Measurements from ENCODE around the gene ATOSA. TPM values are rescaled to one million over a fixed set of nuclear protein-coding genes. Genes with fewer than 3 reads are reported as not detected.

Gene ATOSA
- total RNA-seq, 1 donor from 2014 or later: 63.3 TPM

DNA sequence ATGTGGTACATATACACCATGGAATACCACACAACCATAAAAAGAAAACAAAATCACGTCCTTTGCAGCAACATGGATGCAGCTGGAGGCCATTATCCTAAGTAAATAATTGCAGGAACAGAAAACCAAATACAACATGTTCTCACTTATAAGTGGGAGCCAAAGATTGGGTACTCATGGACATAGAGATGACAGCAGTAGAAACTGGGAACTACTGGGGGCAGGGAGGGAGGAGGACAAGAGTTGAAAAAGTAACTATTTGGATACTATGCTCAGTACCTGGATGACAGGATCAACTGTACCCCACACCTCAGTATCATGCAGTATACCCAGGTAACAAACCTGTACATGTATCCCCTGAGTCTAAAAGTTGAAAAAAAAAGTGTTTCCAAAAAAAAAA lies 23.2 kb upstream of the ATOSA start:
- Histone ChIP-seq H3K36me3 (no peaks in the 10 kb centered on the region), H3K27me3 (no peaks in the 10 kb centered on the region), H3K27ac (no peak overlapping the region), H3K4me1 (no peaks in the 10 kb centered on the region), H3K9me3 (no peaks in the 10 kb centered on the region), H3K4me3 (no peak overlapping the region)
- intact Hi-C loops (cut with DNase I): no loop called here
- TF ChIP-seq, protein P1, sequence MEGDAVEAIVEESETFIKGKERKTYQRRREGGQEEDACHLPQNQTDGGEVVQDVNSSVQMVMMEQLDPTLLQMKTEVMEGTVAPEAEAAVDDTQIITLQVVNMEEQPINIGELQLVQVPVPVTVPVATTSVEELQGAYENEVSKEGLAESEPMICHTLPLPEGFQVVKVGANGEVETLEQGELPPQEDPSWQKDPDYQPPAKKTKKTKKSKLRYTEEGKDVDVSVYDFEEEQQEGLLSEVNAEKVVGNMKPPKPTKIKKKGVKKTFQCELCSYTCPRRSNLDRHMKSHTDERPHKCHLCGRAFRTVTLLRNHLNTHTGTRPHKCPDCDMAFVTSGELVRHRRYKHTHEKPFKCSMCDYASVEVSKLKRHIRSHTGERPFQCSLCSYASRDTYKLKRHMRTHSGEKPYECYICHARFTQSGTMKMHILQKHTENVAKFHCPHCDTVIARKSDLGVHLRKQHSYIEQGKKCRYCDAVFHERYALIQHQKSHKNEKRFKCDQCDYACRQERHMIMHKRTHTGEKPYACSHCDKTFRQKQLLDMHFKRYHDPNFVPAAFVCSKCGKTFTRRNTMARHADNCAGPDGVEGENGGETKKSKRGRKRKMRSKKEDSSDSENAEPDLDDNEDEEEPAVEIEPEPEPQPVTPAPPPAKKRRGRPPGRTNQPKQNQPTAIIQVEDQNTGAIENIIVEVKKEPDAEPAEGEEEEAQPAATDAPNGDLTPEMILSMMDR (IDR thresholded peaks at IDR 0.05): no peak
- no peak for TF ChIP-seq POLR2AphosphoS5 (IDR thresholded peaks at IDR 0.05; ENCODE audit: insufficient read depth in 1 of 2, low read depth in 1 of 2)
- no peak for TF ChIP-seq POLR2A (IDR thresholded peaks at IDR 0.05)
- no peak for DNase-seq (ENCODE audit: extremely low spot score in 2 of 2)

- no peak overlapping the region for H3K27ac ChIP-seq
- no peak for DNase-seq (ENCODE audit: extremely low spot score in 2 of 2)
- H3K36me3 ChIP-seq: no peaks in the 10 kb centered on the region
- H3K4me3 ChIP-seq: no peak overlapping the region
- TF ChIP-seq POLR2AphosphoS5 (IDR thresholded peaks at IDR 0.05; ENCODE audit: insufficient read depth in 1 of 2, low read depth in 1 of 2) (no peak), POLR2A (IDR thresholded peaks at IDR 0.05) (no peak)
- TF ChIP-seq, protein P1 (IDR thresholded peaks at IDR 0.05): no peak
- no peaks in the 10 kb centered on the region for H3K27me3 ChIP-seq
- no peaks in the 10 kb centered on the region for H3K9me3 ChIP-seq
- intact Hi-C loops (cut with DNase I): no loop called here
- H3K4me1 ChIP-seq: no peaks in the 10 kb centered on the region
Measured at GRCh38 chr15:52699457-52699856, 20.3 kb upstream of the ATOSA start.

DNA sequence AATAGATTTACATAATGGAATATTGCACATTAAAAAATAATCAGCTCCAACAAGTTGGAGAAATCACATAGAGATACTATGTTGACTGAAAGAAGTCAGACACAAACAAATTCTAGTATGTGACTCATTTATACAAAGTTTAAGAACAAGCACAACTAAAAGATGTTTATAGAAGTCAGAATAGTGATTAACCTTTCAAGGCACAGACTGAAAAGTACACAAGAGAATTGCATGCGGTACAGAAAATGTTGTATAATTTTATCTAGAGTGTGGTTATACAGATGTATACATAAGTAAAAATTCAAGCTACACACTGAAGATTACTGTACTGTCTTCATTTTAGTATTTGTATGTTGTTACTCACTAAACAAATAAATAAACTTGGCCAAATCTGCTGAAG lies 19.3 kb upstream of the ATOSA start:
- intact Hi-C loops (cut with DNase I): no loop called here
- no peaks in the 10 kb centered on the region for H3K27me3 ChIP-seq
- TF ChIP-seq POLR2AphosphoS5 (IDR thresholded peaks at IDR 0.05; ENCODE audit: insufficient read depth in 1 of 2, low read depth in 1 of 2) (no peak), POLR2A (IDR thresholded peaks at IDR 0.05) (no peak)
- TF ChIP-seq, protein P1 (IDR thresholded peaks at IDR 0.05): no peak
- no peak for DNase-seq (ENCODE audit: extremely low spot score in 2 of 2)
- H3K36me3 ChIP-seq: no peaks in the 10 kb centered on the region
- H3K9me3 ChIP-seq: no peaks in the 10 kb centered on the region
- H3K27ac ChIP-seq: no peak overlapping the region
- H3K4me3 ChIP-seq: no peak overlapping the region
- H3K4me1 ChIP-seq: no peaks in the 10 kb centered on the region

- H3K27me3 ChIP-seq: no peaks in the 10 kb centered on the region
- H3K4me1 ChIP-seq: no peaks in the 10 kb centered on the region
- H3K36me3 ChIP-seq: no peaks in the 10 kb centered on the region
- TF ChIP-seq POLR2A (IDR thresholded peaks at IDR 0.05) (no peak), POLR2AphosphoS5 (IDR thresholded peaks at IDR 0.05; ENCODE audit: insufficient read depth in 1 of 2, low read depth in 1 of 2) (no peak)
- TF ChIP-seq, protein P1 (IDR thresholded peaks at IDR 0.05): no peak
- no peak overlapping the region for H3K4me3 ChIP-seq
- DNase-seq (ENCODE audit: extremely low spot score in 2 of 2): no peak
- intact Hi-C loops (cut with DNase I): no loop called here
- no peak overlapping the region for H3K27ac ChIP-seq
- no peaks in the 10 kb centered on the region for H3K9me3 ChIP-seq
Measured at GRCh38 chr15:52697051-52697450, 17.9 kb upstream of the ATOSA start.

DNA sequence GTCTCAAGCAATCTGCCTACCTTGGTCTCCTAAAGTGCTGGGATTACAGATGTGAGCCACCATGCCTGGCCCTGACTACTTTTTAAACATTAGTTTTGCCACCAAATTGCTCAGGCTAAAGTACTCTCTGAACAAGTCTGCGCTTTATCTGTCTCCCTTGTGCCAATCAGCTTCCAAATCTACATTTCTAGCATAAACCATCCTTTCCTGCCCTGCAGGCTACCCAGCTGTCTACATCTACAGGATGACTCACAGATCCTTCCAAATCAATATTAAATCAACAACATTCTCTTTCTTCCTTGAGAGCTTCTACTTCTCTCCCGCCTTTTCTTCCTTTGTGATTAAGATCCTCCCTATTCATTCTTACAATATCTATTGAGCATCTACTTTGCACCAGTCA lies 16.0 kb upstream of the ATOSA start:
- Histone ChIP-seq H3K27ac (no peak overlapping the region), H3K4me1 (no peaks in the 10 kb centered on the region), H3K36me3 (no peaks in the 10 kb centered on the region), H3K9me3 (no peaks in the 10 kb centered on the region), H3K4me3 (no peak overlapping the region), H3K27me3 (no peaks in the 10 kb centered on the region)
- no peak for DNase-seq (ENCODE audit: extremely low spot score in 2 of 2)
- intact Hi-C loops (cut with DNase I): no loop called here
- TF ChIP-seq, protein P1 (IDR thresholded peaks at IDR 0.05): no peak
- no peak for TF ChIP-seq POLR2AphosphoS5 (IDR thresholded peaks at IDR 0.05; ENCODE audit: insufficient read depth in 1 of 2, low read depth in 1 of 2)
- TF ChIP-seq POLR2A (IDR thresholded peaks at IDR 0.05): no peak
